Trophoblast cell (in vitro differentiated cells and primary cell): ENCODE data around the gene SLC7A14.

Source experiments
- DNase-seq, 2 donors: peaks; one replicate each; pipeline ENCODE4 v3.0.0-alpha.2; 2016
- H2AFZ ChIP-seq: 2 replicates; pipeline ENCODE4 v1.6.1; 2013; ENCODE audit warnings: low read length, moderate library complexity, mild to moderate bottlenecking; ENCODE audit not compliant: insufficient read depth, poor library complexity
- H2AK5ac ChIP-seq: 2 replicates; pipeline ENCODE4 v1.6.1; 2013; ENCODE audit warnings: mild to moderate bottlenecking, low read length
- H2BK120ac ChIP-seq: 2 replicates; pipeline ENCODE4 v1.6.1; 2013; ENCODE audit warnings: low read length, mild to moderate bottlenecking, moderate library complexity; ENCODE audit not compliant: insufficient read depth, poor library complexity
- H2BK12ac ChIP-seq: 2 replicates; pipeline ENCODE4 v1.6.1; 2013; ENCODE audit warnings: mild to moderate bottlenecking, low read length, moderate library complexity
- H2BK5ac ChIP-seq: 2 replicates; pipeline ENCODE4 v1.6.1; 2013; ENCODE audit warnings: low read length, low read depth, moderate library complexity, mild to moderate bottlenecking; ENCODE audit not compliant: poor library complexity
- H3K14ac ChIP-seq: 2 replicates; pipeline ENCODE4 v1.6.1; 2013; ENCODE audit warnings: mild to moderate bottlenecking, low read length
- H3K18ac ChIP-seq: 2 replicates; pipeline ENCODE4 v1.6.1; 2013; ENCODE audit warnings: mild to moderate bottlenecking, low read length
- H3K23ac ChIP-seq: 2 replicates; pipeline ENCODE4 v1.6.1; 2013; ENCODE audit warnings: low read length
- H3K27ac ChIP-seq: 2 replicates; pipeline ENCODE4 v1.5.1; 2013; ENCODE audit warnings: low read depth, mild to moderate bottlenecking, inconsistent platforms, low read length, moderate library complexity
- H3K27me3 ChIP-seq: 2 replicates; pipeline ENCODE4 v1.6.1; 2013; ENCODE audit warnings: inconsistent platforms, mild to moderate bottlenecking, low read length, moderate library complexity; ENCODE audit not compliant: insufficient read depth
- H3K36me3 ChIP-seq, 2 experiments: 1 replicate in 1 of 2; 2 replicates in 1 of 2; pipeline ENCODE4 v1.6.1; 2013; ENCODE audit warnings: low read length in 2 of 2, mild to moderate bottlenecking in 2 of 2, moderate library complexity in 1 of 2; ENCODE audit not compliant: insufficient read depth in 2 of 2, control insufficient read depth in 1 of 2
- H3K4ac ChIP-seq: 2 replicates; pipeline ENCODE4 v1.6.1; 2013; ENCODE audit warnings: low read depth, mild to moderate bottlenecking, low read length, moderate library complexity
- H3K4me1 ChIP-seq, 2 experiments: 1 replicate in 1 of 2; 2 replicates in 1 of 2; pipeline ENCODE4 v1.6.1; 2013; ENCODE audit warnings: low read length in 2 of 2, mild to moderate bottlenecking in 2 of 2, moderate library complexity in 1 of 2; ENCODE audit not compliant: insufficient read depth in 2 of 2, control insufficient read depth in 1 of 2
- H3K4me2 ChIP-seq: 2 replicates; pipeline ENCODE4 v1.6.1; 2013; ENCODE audit warnings: inconsistent platforms, mild to moderate bottlenecking, low read length, moderate library complexity
- H3K4me3 ChIP-seq: 2 replicates; pipeline ENCODE4 v1.5.1; 2013; ENCODE audit warnings: mild to moderate bottlenecking, low read depth, low read length, inconsistent platforms
- H3K79me1 ChIP-seq: one replicate; pipeline ENCODE4 v1.6.1; 2013; ENCODE audit warnings: low read length
- H3K79me2 ChIP-seq: 2 replicates; pipeline ENCODE4 v1.6.1; 2013; ENCODE audit warnings: low read length, mild to moderate bottlenecking; ENCODE audit not compliant: control insufficient read depth, insufficient read depth, poor library complexity
- H3K9ac ChIP-seq: 2 replicates; pipeline ENCODE4 v1.6.1; 2013; ENCODE audit warnings: mild to moderate bottlenecking, low read length
- H3K9me3 ChIP-seq: 2 replicates; pipeline ENCODE4 v1.6.1; 2013; ENCODE audit warnings: low read depth, mild to moderate bottlenecking, control low read depth, inconsistent platforms, low read length; ENCODE audit not compliant: insufficient read depth
- H4K12ac ChIP-seq: 2 replicates; pipeline ENCODE4 v1.6.1; 2013; ENCODE audit warnings: low read depth, mild to moderate bottlenecking, low read length, moderate library complexity
- H4K8ac ChIP-seq: 2 replicates; pipeline ENCODE4 v1.6.1; 2013; ENCODE audit warnings: low read depth, mild to moderate bottlenecking, low read length, moderate library complexity
- H4K91ac ChIP-seq: one replicate; pipeline ENCODE4 v1.6.1; 2013; ENCODE audit warnings: low read depth, mild to moderate bottlenecking, low read length, moderate library complexity
- WGBS: extraction: QIAGEN DNeasy Blood & Tissue Kit; methylation state at CpG from one replicate; pipeline ENCODE4 v1.1.7; 2013; ENCODE audit warnings: missing lambda C conversion rate; ENCODE audit not compliant: insufficient read length, insufficient coverage; ENCODE audit errors: extremely low coverage; 5-methylcytosine and 5-hydroxymethylcytosine counted together

The SLC7A14 gene

GRCh38 chr3:170555329-170555728, 30.5 kb downstream of the SLC7A14 start:
- no peak overlapping the region for H3K4me3 ChIP-seq
- no peak for DNase-seq
- H3K4me1 ChIP-seq = no peaks in the 10 kb centered on the region
- no CpG with 5 or more reads among the region's 1 CpG for WGBS
- no peak overlapping the region for H3K23ac ChIP-seq
- H2AFZ ChIP-seq = no peak overlapping the region
- no peak overlapping the region for H3K14ac ChIP-seq
- no peak overlapping the region for H4K91ac ChIP-seq
- H3K36me3 ChIP-seq = no peaks in the 10 kb centered on the region
- H4K12ac ChIP-seq = no peak overlapping the region
- H2BK5ac ChIP-seq = no peak overlapping the region
- no peaks in the 10 kb centered on the region for H3K27me3 ChIP-seq
- no peak overlapping the region for H2BK120ac ChIP-seq
- H3K79me1 ChIP-seq = no peaks in the 10 kb centered on the region
- H3K4ac ChIP-seq = no peak overlapping the region
- no peak overlapping the region for H3K27ac ChIP-seq
- H3K9ac ChIP-seq = no peak overlapping the region
- no peak overlapping the region for H3K4me2 ChIP-seq
- H3K18ac ChIP-seq = no peak overlapping the region
- no peak overlapping the region for H2AK5ac ChIP-seq
- H3K9me3 ChIP-seq = no peaks in the 10 kb centered on the region
- H4K8ac ChIP-seq = no peak overlapping the region
- H3K79me2 ChIP-seq = no peaks in the 10 kb centered on the region
- no peak overlapping the region for H2BK12ac ChIP-seq

GRCh38 chr3:170553788-170554757, 31.8 kb downstream of the SLC7A14 start:
- Histone ChIP-seq H3K79me2 (no peaks in the 10 kb centered on the region), H3K23ac (no peak overlapping the region), H3K18ac (no peak overlapping the region), H2BK120ac (no peak overlapping the region), H3K9me3 (no peaks in the 10 kb centered on the region), H3K9ac (no peak overlapping the region), H3K4me3 (no peak overlapping the region), H3K4ac (no peak overlapping the region), H2AK5ac (no peak overlapping the region), H3K79me1 (no peaks in the 10 kb centered on the region), H3K27me3 (no peaks in the 10 kb centered on the region), H3K4me1 (no peaks in the 10 kb centered on the region), H2AFZ (no peak overlapping the region), H2BK5ac (no peak overlapping the region), H4K8ac (no peak overlapping the region), H3K4me2 (no peak overlapping the region), H4K12ac (no peak overlapping the region), H3K27ac (no peak overlapping the region), H3K36me3 (no peaks in the 10 kb centered on the region), H4K91ac (no peak overlapping the region), H2BK12ac (no peak overlapping the region), H3K14ac (no peak overlapping the region)
- DNase-seq = no peak
- WGBS = no CpG with 5 or more reads among the region's 4 CpGs

GRCh38 chr3:170551252-170551651, 34.6 kb downstream of the SLC7A14 start:
- no CpG with 5 or more reads among the region's 2 CpGs for WGBS
- no peak overlapping the region for H2AFZ ChIP-seq

GRCh38 chr3:170542704-170543103, 43.2 kb downstream of the SLC7A14 start:
- Histone ChIP-seq H4K91ac (no peak overlapping the region), H2BK12ac (no peak overlapping the region), H3K9me3 (no peaks in the 10 kb centered on the region), H3K4me2 (no peak overlapping the region), H3K79me1 (no peaks in the 10 kb centered on the region), H3K27me3 (no peaks in the 10 kb centered on the region), H4K8ac (no peak overlapping the region), H3K4me3 (no peak overlapping the region), H3K4ac (no peak overlapping the region), H3K14ac (no peak overlapping the region), H2BK120ac (no peak overlapping the region), H2AFZ (no peak overlapping the region), H2BK5ac (no peak overlapping the region), H3K9ac (no peak overlapping the region), H3K18ac (no peak overlapping the region), H3K4me1 (no peaks in the 10 kb centered on the region), H3K79me2 (no peaks in the 10 kb centered on the region), H4K12ac (no peak overlapping the region), H2AK5ac (no peak overlapping the region), H3K23ac (no peak overlapping the region), H3K36me3 (no peaks in the 10 kb centered on the region), H3K27ac (no peak overlapping the region)
- WGBS = no CpG with 5 or more reads among the region's 3 CpGs
- DNase-seq = peak in 1 of 2 donors; percentile 15

More at GRCh38 chr3:170551252-170551651, 34.6 kb downstream of the SLC7A14 start:
- Histone ChIP-seq H3K23ac (no peak overlapping the region), H3K4me3 (no peak overlapping the region), H3K4ac (no peak overlapping the region), H4K91ac (no peak overlapping the region), H3K27ac (no peak overlapping the region), H3K9ac (no peak overlapping the region), H3K79me2 (no peaks in the 10 kb centered on the region), H2BK5ac (no peak overlapping the region), H4K12ac (no peak overlapping the region), H4K8ac (no peak overlapping the region), H3K36me3 (no peaks in the 10 kb centered on the region), H3K4me1 (no peaks in the 10 kb centered on the region), H3K18ac (no peak overlapping the region), H2BK120ac (no peak overlapping the region), H3K27me3 (no peaks in the 10 kb centered on the region), H3K14ac (no peak overlapping the region), H3K4me2 (no peak overlapping the region), H2AK5ac (no peak overlapping the region), H3K9me3 (no peaks in the 10 kb centered on the region), H2BK12ac (no peak overlapping the region), H3K79me1 (no peaks in the 10 kb centered on the region)
- no peak for DNase-seq
